ENCODE results near the gene MYEF2. TPM values are rescaled to one million over a fixed set of nuclear protein-coding genes. Genes with fewer than 3 reads are reported as not detected.

The MYEF2 gene
- total RNA-seq, 4 donors from 2014 or later: 2.6 to 65.3 (median 35.5) TPM

GRCh38 chr15:48119277-48119676, 58.8 kb downstream of the MYEF2 start:
- Histone ChIP-seq H3K9me3 (no peaks in the 10 kb centered on the region), H3K4me3 (no peak overlapping the region), H3K4me1 (no peaks in the 10 kb centered on the region), H3K27me3 (no peaks in the 10 kb centered on the region), H3K27ac (no peak overlapping the region), H3K36me3 (no peaks in the 10 kb centered on the region)
- TF ChIP-seq CTCF (IDR thresholded peaks at IDR 0.05) (no peak), POLR2A (IDR thresholded peaks at IDR 0.05) (no peak)
- DNase-seq: no peak
- intact Hi-C loops (cut with DNase I; ENCODE audit: low total_unique reads): no loop called here

GRCh38 chr15:48112242-48112641, 65.9 kb downstream of the MYEF2 start:
- DNase-seq: no peak

GRCh38 chr15:48109856-48110531, 68.1 kb downstream of the MYEF2 start:
- H3K27me3 ChIP-seq: no peaks in the 10 kb centered on the region
- H3K27ac ChIP-seq: no peak overlapping the region
- no peaks in the 10 kb centered on the region for H3K9me3 ChIP-seq
- no peaks in the 10 kb centered on the region for H3K36me3 ChIP-seq
- TF ChIP-seq CTCF (IDR thresholded peaks at IDR 0.05): no peak
- H3K4me3 ChIP-seq: no peak overlapping the region
- no peaks in the 10 kb centered on the region for H3K4me1 ChIP-seq
- DNase-seq: no peak
- intact Hi-C loops (cut with DNase I; ENCODE audit: low total_unique reads): no loop called here

More at GRCh38 chr15:48112242-48112641, 65.9 kb downstream of the MYEF2 start:
- H3K4me3 ChIP-seq: no peak overlapping the region
- intact Hi-C loops (cut with DNase I; ENCODE audit: low total_unique reads): no loop called here
- no peaks in the 10 kb centered on the region for H3K36me3 ChIP-seq
- no peaks in the 10 kb centered on the region for H3K4me1 ChIP-seq
- no peaks in the 10 kb centered on the region for H3K9me3 ChIP-seq
- H3K27ac ChIP-seq: no peak overlapping the region
- H3K27me3 ChIP-seq: no peaks in the 10 kb centered on the region
- TF ChIP-seq CTCF (IDR thresholded peaks at IDR 0.05) (no peak), POLR2A (IDR thresholded peaks at IDR 0.05) (no peak)

GRCh38 chr15:48109212-48109611, 68.9 kb downstream of the MYEF2 start:
- H3K36me3 ChIP-seq: no peaks in the 10 kb centered on the region
- intact Hi-C loops (cut with DNase I; ENCODE audit: low total_unique reads): no loop called here

More at GRCh38 chr15:48109212-48109611, 68.9 kb downstream of the MYEF2 start:
- Histone ChIP-seq H3K4me1 (no peaks in the 10 kb centered on the region), H3K27ac (no peak overlapping the region), H3K27me3 (no peaks in the 10 kb centered on the region), H3K9me3 (no peaks in the 10 kb centered on the region), H3K4me3 (no peak overlapping the region)
- TF ChIP-seq POLR2A (IDR thresholded peaks at IDR 0.05): no peak
- no peak for TF ChIP-seq CTCF (IDR thresholded peaks at IDR 0.05)
- no peak for DNase-seq
